Epithelial cell of esophagus (primary cell): ENCODE measurements around the gene SELE.

Experiments used
- DNase-seq: peaks from one replicate; pipeline ENCODE4 v3.0.0; 2010; ENCODE audit warnings: low read depth
- H3K4me3 ChIP-seq: 2 replicates; pipeline ENCODE4 v1.5.1; 2011; ENCODE audit warnings: mild to moderate bottlenecking, low read length, control low read depth
- CTCF ChIP-seq: IDR thresholded peaks from 2 replicates; pipeline ENCODE4 v1.5.1; 2011; ENCODE audit warnings: low read depth, mild to moderate bottlenecking, low read length, control low read depth, inconsistent platforms; ENCODE audit not compliant: insufficient read depth; ENCODE audit errors: missing control alignments

SELE gene

GRCh38 chr1:169741666-169742394 lies 8.0 kb upstream of the SELE start:
- no peak for TF ChIP-seq CTCF
- H3K4me3 ChIP-seq = no peak overlapping the region
- no peak for DNase-seq

GRCh38 chr1:169739980-169740379 lies 6.1 kb upstream of the SELE start:
- H3K4me3 ChIP-seq = no peak overlapping the region
- DNase-seq = no peak
- TF ChIP-seq CTCF = no peak

GRCh38 chr1:169731446-169731845 lies 2.4 kb downstream of the SELE start:
- H3K4me3 ChIP-seq = no peak overlapping the region
- TF ChIP-seq CTCF = no peak
- no peak for DNase-seq

- DNase-seq = no peak
- no peak for TF ChIP-seq CTCF
Observed at GRCh38 chr1:169729991-169730390, 3.9 kb downstream of the SELE start.

GRCh38 chr1:169727307-169727706 lies 6.6 kb downstream of the SELE start:
- no peak for TF ChIP-seq CTCF
- no peak for DNase-seq
- H3K4me3 ChIP-seq = no peak overlapping the region

More at GRCh38 chr1:169729991-169730390, 3.9 kb downstream of the SELE start:
- H3K4me3 ChIP-seq = no peak overlapping the region

- no peak for DNase-seq
- no peak overlapping the region for H3K4me3 ChIP-seq
- TF ChIP-seq CTCF = no peak
Observed at GRCh38 chr1:169726851-169727250, 7.0 kb downstream of the SELE start.

- no peak for TF ChIP-seq CTCF
- no peak overlapping the region for H3K4me3 ChIP-seq
- no peak for DNase-seq
Observed at GRCh38 chr1:169725930-169726329, 7.9 kb downstream of the SELE start.
